GM19324 (cell line): ENCODE data around the gene TRIM48.
"Not testable (repeated sequence)": the region's sequence is repeated elsewhere in the genome, so short reads cannot be mapped to it uniquely, and the experiment has no call there.

Experiments used
- ATAC-seq: cut with Tn5 transposase; IDR thresholded peaks from one replicate; pipeline ENCODE4 v1.9.1; 2021; ENCODE audit warnings: mild to moderate bottlenecking, moderate library complexity; ENCODE audit not compliant: unreplicated experiment, low FRiP score

Gene TRIM48

GRCh38 chr11:55261855-55262254 is at the start of gene TRIM48:
Gene TRIM48 (plus strand): TSS chr11:55262155. CDS start chr11:55262268, 113 bp downstream.
- ATAC-seq = not testable (repeated sequence)

- not testable (repeated sequence) for ATAC-seq
These were observed 23.6 kb upstream of the TRIM48 start for GRCh38 chr11:55238316-55238715.

GRCh38 chr11:55263081-55263480 is 1.1 kb downstream of the TRIM48 start:
- no peak for ATAC-seq
